GM18861 (cell line): ENCODE data around the gene TBC1D16.

ENCODE experiments used
- ATAC-seq: cut with Tn5 transposase; IDR thresholded peaks from one replicate; pipeline ENCODE4 v1.9.1; 2021; ENCODE audit not compliant: unreplicated experiment

Gene TBC1D16

GRCh38 chr17:80035687-80035936 is at the start of gene TBC1D16:
Gene TBC1D16 (minus strand): TSS chr17:80035872. CDS start chr17:80013547, 22,325 bp downstream.
- no peak for ATAC-seq

GRCh38 chr17:80084773-80085172 is 49.1 kb upstream of the TBC1D16 start:
- no peak for ATAC-seq

- ATAC-seq = no peak
These were observed 47.5 kb upstream of the TBC1D16 start for GRCh38 chr17:80083136-80083661.

- ATAC-seq = no peak
These were observed 46.9 kb upstream of the TBC1D16 start for GRCh38 chr17:80082403-80083135.

GRCh38 chr17:80081596-80081995 is 45.9 kb upstream of the TBC1D16 start:
- no peak for ATAC-seq

- no peak for ATAC-seq
These were observed 44.4 kb upstream of the TBC1D16 start for GRCh38 chr17:80080081-80080480.

- no peak for ATAC-seq
These were observed 36.7 kb upstream of the TBC1D16 start for GRCh38 chr17:80072410-80072809.

GRCh38 chr17:80071116-80071841 is 35.6 kb upstream of the TBC1D16 start:
- no peak for ATAC-seq

- ATAC-seq = no peak
These were observed 34.9 kb upstream of the TBC1D16 start for GRCh38 chr17:80070375-80071115.

GRCh38 chr17:80068301-80069222 is 32.9 kb upstream of the TBC1D16 start:
- ATAC-seq = no peak

- ATAC-seq = no peak
These were observed 31.8 kb upstream of the TBC1D16 start for GRCh38 chr17:80067393-80067986.

GRCh38 chr17:80065478-80066170 is 30.0 kb upstream of the TBC1D16 start:
- no peak for ATAC-seq

- ATAC-seq = no peak
These were observed 29.0 kb upstream of the TBC1D16 start for GRCh38 chr17:80064696-80065095.

GRCh38 chr17:80063830-80064585 is 28.3 kb upstream of the TBC1D16 start:
- ATAC-seq = no peak

GRCh38 chr17:80061421-80061820 is 25.7 kb upstream of the TBC1D16 start:
- no peak for ATAC-seq

GRCh38 chr17:80060644-80061043 is 25.0 kb upstream of the TBC1D16 start:
- no peak for ATAC-seq

GRCh38 chr17:80058311-80058955 is 22.8 kb upstream of the TBC1D16 start:
- ATAC-seq = no peak

GRCh38 chr17:80055597-80055996 is 19.9 kb upstream of the TBC1D16 start:
- no peak for ATAC-seq

- ATAC-seq = no peak
These were observed 17.4 kb upstream of the TBC1D16 start for GRCh38 chr17:80053102-80053501.
